T-helper 1 cell treated with Interleukin-12 subunit alpha and Interleukin-12 subunit beta and Interleukin-4 antibody, amounts not matched to agents 30 ng/mL and 1 ng/mL, for 36 hours (primary cell): Measurements from ENCODE around the gene FAIM. TPM values are rescaled to one million over a fixed set of nuclear protein-coding genes. Genes with fewer than 3 reads are reported as not detected.
"Not testable (repeated sequence)": the region's sequence is repeated elsewhere in the genome, so short reads cannot be mapped to it uniquely, and the experiment has no call there.

ENCODE experiments used
- intact Hi-C: fragments of 100-400 bp; cut with micrococcal nuclease; formaldehyde crosslinking; loops from one replicate; pipeline ENCODE4 v1.15.1; 2024
- total RNA-seq: library from RNA; stranded (reverse); gene quantifications from 2 replicates; pipeline ENCODE4 v1.2.3, GENCODE V29; 2022

Gene FAIM
- total RNA-seq, 1 donor from 2014 or later = 2.0 TPM

- intact Hi-C loops = no loop called here
These were observed 69.5 kb downstream of the FAIM start for GRCh38 chr3:138678086-138678485.

- intact Hi-C loops = no loop called here
These were observed 70.4 kb downstream of the FAIM start for GRCh38 chr3:138678874-138679392.

- intact Hi-C loops = not testable (repeated sequence)
These were observed 72.4 kb downstream of the FAIM start for GRCh38 chr3:138680974-138681373.

- intact Hi-C loops = no loop called here
These were observed 73.1 kb downstream of the FAIM start for GRCh38 chr3:138681463-138682220.

GRCh38 chr3:138682648-138683047 is 74.1 kb downstream of the FAIM start:
- intact Hi-C loops = no loop called here

Other genes starting within 250 kb of the FAIM start
- 0.29 and 0.41 TPM in 2 replicates for gene ESYT3, start 174.2 kb upstream of the FAIM start, total RNA-seq
- gene CEP70, start 14.5 kb upstream of the FAIM start, total RNA-seq = 6.5 and 7.4 TPM in 2 replicates
- 21.0 and 23.7 TPM in 2 replicates for gene PIK3CB, start 226.2 kb downstream of the FAIM start, total RNA-seq